Stimulated activated CD8-positive, alpha-beta memory T cell treated with anti-CD3 and anti-CD28 coated beads, Interleukin-15, amount 100 ng/mL, for 48 hours (primary cell): ENCODE results near the gene EHBP1.
"Not testable (repeated sequence)": the region's sequence is repeated elsewhere in the genome, so short reads cannot be mapped to it uniquely, and the experiment has no call there.

Experiments used
- DNase-seq, 2 donors: peaks; one replicate each; pipeline ENCODE4 v3.0.0-alpha.2; 2020; ENCODE audit warnings: low read depth in 2 of 2

The EHBP1 gene

GRCh38 chr2:63073994-63074393 lies 368.5 kb downstream of the EHBP1 start:
- no peak for DNase-seq

DNA sequence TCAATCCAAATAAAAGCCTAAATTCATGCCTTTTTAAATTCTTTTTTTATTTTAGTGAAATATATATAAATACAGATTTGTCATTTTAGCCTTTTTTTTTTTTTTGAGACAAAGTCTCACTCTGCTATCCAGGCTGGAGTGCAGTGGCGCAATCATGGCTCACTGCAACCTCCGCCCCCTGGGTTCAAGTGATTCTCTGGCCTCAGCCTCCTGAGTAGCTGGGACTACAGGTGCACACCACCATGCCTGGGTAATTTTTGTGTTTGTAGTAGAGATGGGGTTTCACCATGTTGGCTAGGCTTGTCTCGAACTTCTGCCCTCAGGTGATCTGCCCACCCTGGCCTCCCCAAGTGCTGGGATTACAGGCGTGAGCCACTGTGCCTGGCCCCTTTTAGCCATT lies 368.9 kb downstream of the EHBP1 start:
- DNase-seq: not testable (repeated sequence)

GRCh38 chr2:63078852-63079606 lies 373.5 kb downstream of the EHBP1 start:
- DNase-seq: no peak

DNA sequence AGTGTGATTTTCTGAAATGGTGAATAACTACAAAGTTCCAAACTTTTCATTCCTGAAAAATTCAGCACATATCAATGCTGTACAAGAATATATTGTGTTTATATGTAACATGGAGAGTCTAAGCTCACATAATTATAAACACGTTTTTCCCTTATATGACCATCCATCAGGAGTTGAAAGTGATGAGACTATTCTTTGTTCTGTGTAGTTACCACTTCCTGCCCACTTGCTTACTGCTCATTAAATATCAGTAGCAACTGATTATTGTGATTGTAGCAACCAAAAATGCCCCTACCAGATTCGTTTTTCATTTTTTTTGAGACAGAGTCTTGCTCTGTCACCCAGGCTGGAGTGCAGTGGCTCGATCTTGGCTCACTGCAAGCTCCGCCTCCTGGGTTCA lies 375.9 kb downstream of the EHBP1 start:
- DNase-seq: no peak

DNA sequence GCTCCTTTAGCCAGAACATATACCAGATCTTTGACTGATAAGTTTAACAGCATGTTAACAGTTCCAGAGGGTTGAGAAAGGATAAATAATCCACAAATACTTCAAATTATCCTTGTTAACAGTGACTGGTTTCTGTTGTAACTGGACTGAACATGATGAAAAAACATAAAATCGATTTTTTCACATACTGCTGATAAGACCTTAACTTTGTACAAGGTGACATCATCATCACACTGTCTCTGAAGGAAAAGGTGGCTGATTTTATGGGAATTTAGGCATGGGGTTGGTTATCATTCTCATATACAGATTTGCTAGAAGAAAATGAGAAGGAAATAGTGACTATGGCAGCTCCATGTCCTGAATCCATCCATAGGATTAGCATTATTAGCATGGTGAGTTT lies 381.2 kb downstream of the EHBP1 start:
- no peak for DNase-seq

GRCh38 chr2:63092401-63092800 lies 386.9 kb downstream of the EHBP1 start:
- no peak for DNase-seq

DNA sequence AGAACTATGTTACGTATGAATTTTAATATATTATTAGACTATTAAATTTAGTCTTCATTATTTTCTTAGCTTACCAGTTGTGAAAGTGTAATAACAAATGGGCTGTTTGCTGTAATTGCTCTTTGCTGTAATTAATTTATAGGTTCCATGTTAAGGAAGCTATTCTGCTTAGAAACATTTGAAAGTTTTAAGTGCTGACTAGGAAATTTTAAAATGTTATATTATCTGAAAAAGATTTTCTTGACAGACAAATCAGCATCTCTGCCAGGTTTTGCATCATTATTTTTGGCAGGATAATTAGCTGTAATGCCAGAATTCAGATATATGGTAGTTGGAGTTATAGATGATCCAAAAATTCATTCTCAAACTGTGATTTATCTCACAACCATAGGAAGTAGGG lies 387.3 kb downstream of the EHBP1 start:
- DNase-seq: no peak

GRCh38 chr2:63093502-63093901 lies 388.0 kb downstream of the EHBP1 start:
- DNase-seq: no peak
